Astrocyte (in vitro differentiated cells and primary cell): ENCODE measurements around the gene ERCC8. TPM values are rescaled to one million over a fixed set of nuclear protein-coding genes. Genes with fewer than 3 reads are reported as not detected.
"Not testable (repeated sequence)": the region's sequence is repeated elsewhere in the genome, so short reads cannot be mapped to it uniquely, and the experiment has no call there.

Experiments
- DNase-seq: peaks from one replicate; pipeline ENCODE4 v3.0.0-alpha.2; 2010; ENCODE audit warnings: low read depth
- FAIRE-seq: peaks from 2 replicates; lab custom pipeline; 2011; peaks lifted over from hg19 to GRCh38; lab: Jason Lieb, UNC
- H2AFZ ChIP-seq: 2 replicates; pipeline ENCODE4 v1.6.0; 2012; ENCODE audit warnings: low read depth, low read length, inconsistent platforms
- H3K27ac ChIP-seq: 2 replicates; pipeline ENCODE4 v1.5.1; 2011; ENCODE audit warnings: low read depth, low read length, inconsistent platforms
- H3K27me3 ChIP-seq: 2 replicates; pipeline ENCODE4 v1.6.0; 2011; ENCODE audit warnings: low read length, inconsistent platforms; ENCODE audit not compliant: insufficient read depth
- H3K36me3 ChIP-seq: 2 replicates; pipeline ENCODE4 v1.5.1; 2011; ENCODE audit warnings: low read length, inconsistent platforms; ENCODE audit not compliant: insufficient read depth
- H3K4me1 ChIP-seq: 2 replicates; pipeline ENCODE4 v1.5.1; 2011; ENCODE audit warnings: low read length, inconsistent platforms; ENCODE audit not compliant: insufficient read depth
- H3K4me2 ChIP-seq: 2 replicates; pipeline ENCODE4 v1.6.0; 2012; ENCODE audit warnings: low read length, inconsistent platforms
- H3K4me3 ChIP-seq: 2 replicates; pipeline ENCODE4 v1.5.1; 2011; ENCODE audit warnings: low read depth, mild to moderate bottlenecking, low read length, inconsistent platforms; ENCODE audit not compliant: insufficient read depth
- H3K79me2 ChIP-seq: 2 replicates; pipeline ENCODE4 v1.6.0; 2012; ENCODE audit warnings: mild to moderate bottlenecking, low read length, inconsistent platforms; ENCODE audit not compliant: insufficient read depth
- H3K9ac ChIP-seq: 2 replicates; pipeline ENCODE4 v1.6.0; 2012; ENCODE audit warnings: mild to moderate bottlenecking, low read length, inconsistent platforms
- H3K9me3 ChIP-seq: 2 replicates; pipeline ENCODE4 v1.5.1; 2012; ENCODE audit warnings: low read depth, mild to moderate bottlenecking, low read length, inconsistent platforms; ENCODE audit not compliant: insufficient read depth
- H4K20me1 ChIP-seq: 2 replicates; pipeline ENCODE4 v1.6.0; 2012; ENCODE audit warnings: low read length, inconsistent platforms; ENCODE audit not compliant: insufficient read depth
- H3K27ac Mint-ChIP-seq: one replicate; pipeline ENCODE4 v1.8.0; 2021; ENCODE audit warnings: mild to moderate bottlenecking, mixed read lengths; ENCODE audit not compliant: unreplicated experiment
- H3K27me3 Mint-ChIP-seq: one replicate; pipeline ENCODE4 v1.8.0; 2021; ENCODE audit warnings: low read depth, mixed read lengths; ENCODE audit not compliant: unreplicated experiment
- H3K36me3 Mint-ChIP-seq: one replicate; pipeline ENCODE4 v1.8.0; 2021; ENCODE audit warnings: low read depth, mixed read lengths; ENCODE audit not compliant: unreplicated experiment
- H3K4me1 Mint-ChIP-seq: one replicate; pipeline ENCODE4 v1.8.0; 2021; ENCODE audit warnings: low read depth, mixed read lengths; ENCODE audit not compliant: unreplicated experiment
- H3K4me3 Mint-ChIP-seq: one replicate; pipeline ENCODE4 v1.8.0; 2021; ENCODE audit warnings: mild to moderate bottlenecking, moderate library complexity, mixed read lengths; ENCODE audit not compliant: unreplicated experiment
- H3K9me3 Mint-ChIP-seq: one replicate; pipeline ENCODE4 v1.8.0; 2021; ENCODE audit warnings: mild to moderate bottlenecking, mixed read lengths; ENCODE audit not compliant: unreplicated experiment
- EZH2 ChIP-seq: IDR thresholded peaks from 2 replicates; pipeline ENCODE4 v1.6.1; 2012; ENCODE audit warnings: mild to moderate bottlenecking, low read length, inconsistent platforms; ENCODE audit not compliant: insufficient read depth
- total RNA-seq: library from RNA; stranded (reverse); gene quantifications from 2 replicates; pipeline ENCODE4 v1.2.1, GENCODE V29; 2021
- TF ChIP-seq, protein P1 (sequence below): IDR thresholded peaks from 2 replicates; pipeline ENCODE4 v1.5.1; 2011; ENCODE audit warnings: low read depth, mild to moderate bottlenecking, inconsistent platforms, low read length, moderate library complexity; ENCODE audit not compliant: insufficient read depth

ERCC8 gene
- total RNA-seq, 1 donor from 2014 or later: 11.8 TPM

DNA sequence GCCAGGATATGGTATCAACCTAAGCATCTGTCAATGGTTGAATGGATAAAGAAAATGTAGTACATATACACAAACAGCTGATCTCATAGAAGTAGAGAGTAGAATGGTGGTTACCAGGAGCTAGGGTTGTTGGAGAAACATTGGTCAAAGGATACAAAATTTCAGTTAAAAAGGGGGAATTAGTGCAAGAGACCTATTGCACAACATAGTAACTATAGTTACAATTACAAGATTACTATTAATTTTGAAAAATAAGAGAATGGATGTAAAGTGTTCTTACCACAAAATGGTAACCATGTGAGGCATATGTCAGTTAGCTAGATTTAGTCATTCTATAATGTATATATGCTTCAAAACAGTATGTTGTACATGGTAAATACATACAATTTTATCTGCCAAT lies 72.0 kb downstream of the ERCC8 start:
- no peaks in the 10 kb centered on the region for H3K9me3 ChIP-seq
- H4K20me1 ChIP-seq: no peaks in the 10 kb centered on the region
- no peak for FAIRE-seq
- H3K27ac Mint-ChIP-seq: no peak overlapping the region
- H3K4me3 Mint-ChIP-seq: no peak overlapping the region
- no peaks in the 10 kb centered on the region for H3K36me3 Mint-ChIP-seq
- H3K79me2 ChIP-seq: no peaks in the 10 kb centered on the region
- no peaks in the 10 kb centered on the region for H3K27me3 Mint-ChIP-seq
- no peak overlapping the region for H3K4me2 ChIP-seq
- no peak overlapping the region for H3K4me3 ChIP-seq
- no peak for DNase-seq
- H3K4me1 ChIP-seq: no peaks in the 10 kb centered on the region
- no peaks in the 10 kb centered on the region for H3K4me1 Mint-ChIP-seq
- no peak overlapping the region for H2AFZ ChIP-seq
- no peak overlapping the region for H3K27ac ChIP-seq
- no peaks in the 10 kb centered on the region for H3K9me3 Mint-ChIP-seq
- no peak for TF ChIP-seq EZH2
- TF ChIP-seq, protein P1, sequence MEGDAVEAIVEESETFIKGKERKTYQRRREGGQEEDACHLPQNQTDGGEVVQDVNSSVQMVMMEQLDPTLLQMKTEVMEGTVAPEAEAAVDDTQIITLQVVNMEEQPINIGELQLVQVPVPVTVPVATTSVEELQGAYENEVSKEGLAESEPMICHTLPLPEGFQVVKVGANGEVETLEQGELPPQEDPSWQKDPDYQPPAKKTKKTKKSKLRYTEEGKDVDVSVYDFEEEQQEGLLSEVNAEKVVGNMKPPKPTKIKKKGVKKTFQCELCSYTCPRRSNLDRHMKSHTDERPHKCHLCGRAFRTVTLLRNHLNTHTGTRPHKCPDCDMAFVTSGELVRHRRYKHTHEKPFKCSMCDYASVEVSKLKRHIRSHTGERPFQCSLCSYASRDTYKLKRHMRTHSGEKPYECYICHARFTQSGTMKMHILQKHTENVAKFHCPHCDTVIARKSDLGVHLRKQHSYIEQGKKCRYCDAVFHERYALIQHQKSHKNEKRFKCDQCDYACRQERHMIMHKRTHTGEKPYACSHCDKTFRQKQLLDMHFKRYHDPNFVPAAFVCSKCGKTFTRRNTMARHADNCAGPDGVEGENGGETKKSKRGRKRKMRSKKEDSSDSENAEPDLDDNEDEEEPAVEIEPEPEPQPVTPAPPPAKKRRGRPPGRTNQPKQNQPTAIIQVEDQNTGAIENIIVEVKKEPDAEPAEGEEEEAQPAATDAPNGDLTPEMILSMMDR: no peak
- no peaks in the 10 kb centered on the region for H3K36me3 ChIP-seq
- no peaks in the 10 kb centered on the region for H3K27me3 ChIP-seq
- no peak overlapping the region for H3K9ac ChIP-seq

DNA sequence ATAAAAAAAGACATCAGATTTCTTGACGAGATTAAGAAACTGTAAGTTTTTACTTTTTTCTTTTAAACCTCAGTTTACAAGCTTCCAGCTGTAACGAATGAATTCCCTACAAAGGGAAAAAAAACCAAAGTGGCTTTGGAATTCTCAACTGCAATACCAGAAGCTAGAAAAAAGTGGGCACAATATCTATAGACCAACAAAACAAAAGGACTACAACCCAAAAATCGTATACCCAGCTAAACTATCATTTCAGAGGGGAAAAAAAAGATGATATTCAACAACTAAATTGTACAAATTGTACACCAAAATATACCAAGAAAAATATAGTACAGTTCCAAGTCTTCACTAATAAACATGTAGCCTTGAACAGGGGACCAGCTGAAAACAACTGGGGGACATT lies 74.0 kb downstream of the ERCC8 start:
- Histone ChIP-seq H3K4me1 (no peaks in the 10 kb centered on the region), H3K9ac (no peak overlapping the region), H3K27ac (no peak overlapping the region), H3K4me2 (no peak overlapping the region), H3K79me2 (no peaks in the 10 kb centered on the region), H2AFZ (no peak overlapping the region), H3K27me3 (no peaks in the 10 kb centered on the region), H3K36me3 (no peaks in the 10 kb centered on the region), H3K4me3 (no peak overlapping the region), H4K20me1 (no peaks in the 10 kb centered on the region), H3K9me3 (no peaks in the 10 kb centered on the region)
- TF ChIP-seq, protein P1: no peak
- TF ChIP-seq EZH2: no peak
- Mint-ChIP-seq H3K36me3 (no peaks in the 10 kb centered on the region), H3K9me3 (no peaks in the 10 kb centered on the region), H3K4me3 (no peak overlapping the region), H3K4me1 (no peaks in the 10 kb centered on the region), H3K27ac (no peak overlapping the region), H3K27me3 (no peaks in the 10 kb centered on the region)
- DNase-seq (no peak), FAIRE-seq (no peak)

DNA sequence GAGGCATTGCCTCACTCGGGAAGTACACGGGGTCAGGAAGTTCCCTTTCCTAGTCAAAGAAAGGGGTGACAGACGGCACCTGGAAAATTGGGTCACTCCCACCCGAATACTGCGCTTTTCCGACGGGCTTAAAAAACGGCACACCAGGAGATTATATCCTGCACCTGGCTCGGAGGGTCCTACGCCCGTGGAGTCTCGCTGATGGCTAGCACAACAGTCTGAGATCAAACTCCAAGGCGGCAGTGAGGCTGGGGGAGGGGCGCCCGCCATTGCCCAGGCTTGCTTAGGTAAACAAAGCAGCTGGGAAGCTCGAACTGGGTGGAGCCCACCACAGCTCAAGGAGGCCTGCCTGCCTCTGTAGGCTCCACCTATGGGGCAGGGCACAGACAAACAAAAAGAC lies 84.3 kb downstream of the ERCC8 start:
- H3K4me3 ChIP-seq, H3K79me2 ChIP-seq, FAIRE-seq, H3K4me3 Mint-ChIP-seq, H3K27me3 ChIP-seq, DNase-seq, H3K4me1 Mint-ChIP-seq, H3K9ac ChIP-seq, H3K27ac Mint-ChIP-seq, H3K4me2 ChIP-seq, H3K36me3 ChIP-seq, H3K9me3 Mint-ChIP-seq, H3K27me3 Mint-ChIP-seq, H2AFZ ChIP-seq, H3K9me3 ChIP-seq, H3K27ac ChIP-seq, H3K4me1 ChIP-seq, H3K36me3 Mint-ChIP-seq, H4K20me1 ChIP-seq: not testable (repeated sequence)
